Prostate gland (tissue), 2 donors: ENCODE measurements around the gene ZCCHC24.

Source experiments
- CTCF ChIP-seq, 4 experiments: fragments of 200-600 bp in 2 of 4; fragments of 450-650 bp in 2 of 4; sonication (generic) in 2 of 4; IDR thresholded peaks; 1 replicate in 3 of 4; 2 replicates in 1 of 4; pipeline ENCODE4 v1.5.1; 2016 to 2019; ENCODE audit warnings: antibody characterized with exemption in 4 of 4, mild to moderate bottlenecking in 2 of 4, moderate library complexity in 2 of 4
- POLR2A ChIP-seq: fragments of 450-650 bp; IDR thresholded peaks from one replicate; pipeline ENCODE4 v1.6.1; 2016; ENCODE audit warnings: antibody characterized with exemption, mild to moderate bottlenecking

- TF ChIP-seq POLR2A, result no peak
- TF ChIP-seq CTCF (IDR thresholded peaks at IDR 0.05), result no peak
Measured at GRCh38 chr10:79381804-79382221, 63.6 kb downstream of the ZCCHC24 start.
